GM23338 (cell line): ENCODE measurements around the gene MYO3B. TPM values are rescaled to one million over a fixed set of nuclear protein-coding genes. Genes with fewer than 3 reads are reported as not detected.

Experiments used
- ATAC-seq: fragments of 200-7000 bp; cut with Tn5 transposase; 3 replicates; pipeline ENCODE4 v1.9.1; 2020
- DNase-seq: peaks from one replicate; pipeline ENCODE4 v3.0.0-alpha.2; 2015; ENCODE audit warnings: low spot score
- H2AFZ ChIP-seq: fragments of 200-600 bp; sonication (generic); 2 replicates; pipeline ENCODE4 v1.8.0; 2016; ENCODE audit warnings: antibody characterized with exemption, mild to moderate bottlenecking, moderate library complexity
- H3F3A ChIP-seq: fragments of 200-600 bp; sonication (generic); replicated peaks from 2 replicates; pipeline ENCODE4 v1.8.0; 2017; ENCODE audit warnings: antibody characterized with exemption, mixed run types, low read depth
- H3K27ac ChIP-seq: fragments of 200-600 bp; sonication (generic); 2 replicates; pipeline ENCODE4 v1.6.1; 2016; ENCODE audit warnings: low read depth
- H3K27me3 ChIP-seq: fragments of 200-600 bp; sonication (generic); 2 replicates; pipeline ENCODE4 v1.8.0; 2016; ENCODE audit warnings: mild to moderate bottlenecking, mixed run types, moderate library complexity; ENCODE audit not compliant: insufficient read depth
- H3K36me3 ChIP-seq: fragments of 200-600 bp; sonication (generic); 2 replicates; pipeline ENCODE4 v1.8.0; 2016; ENCODE audit warnings: mild to moderate bottlenecking; ENCODE audit not compliant: insufficient read depth
- H3K4me1 ChIP-seq: fragments of 200-600 bp; sonication (generic); 2 replicates; pipeline ENCODE4 v1.8.0; 2016; ENCODE audit warnings: mild to moderate bottlenecking, moderate library complexity; ENCODE audit not compliant: insufficient read depth
- H3K4me2 ChIP-seq: fragments of 200-600 bp; sonication (generic); 2 replicates; pipeline ENCODE4 v1.7.1; 2017; ENCODE audit warnings: mixed run types
- H3K4me3 ChIP-seq: fragments of 200-600 bp; sonication (generic); 2 replicates; pipeline ENCODE4 v1.6.1; 2016; ENCODE audit warnings: mixed run types
- H3K79me2 ChIP-seq: fragments of 200-600 bp; sonication (generic); replicated peaks from 2 replicates; pipeline ENCODE4 v1.8.0; 2017; ENCODE audit warnings: mild to moderate bottlenecking; ENCODE audit not compliant: insufficient read depth
- H3K9me2 ChIP-seq: fragments of 200-600 bp; sonication (generic); 2 replicates; pipeline ENCODE4 v1.8.0; 2017; ENCODE audit not compliant: insufficient read depth
- H4K20me1 ChIP-seq: fragments of 200-600 bp; sonication (generic); replicated peaks from 2 replicates; pipeline ENCODE4 v1.8.0; 2017; ENCODE audit warnings: mild to moderate bottlenecking; ENCODE audit not compliant: insufficient read depth
- H3K27ac Mint-ChIP-seq: 2 replicates; pipeline ENCODE4 v1.8.0; 2020; ENCODE audit warnings: inconsistent platforms, mild to moderate bottlenecking, moderate library complexity, mixed read lengths
- H3K27me3 Mint-ChIP-seq: 3 replicates; pipeline ENCODE4 v1.8.0; 2022; ENCODE audit warnings: low read depth, mild to moderate bottlenecking, moderate library complexity, mixed read lengths, inconsistent platforms; ENCODE audit not compliant: insufficient read depth, poor library complexity
- H3K36me3 Mint-ChIP-seq: 3 replicates; pipeline ENCODE4 v1.8.0; 2021; ENCODE audit warnings: low read depth, mild to moderate bottlenecking, inconsistent platforms, moderate library complexity, mixed read lengths
- H3K4me1 Mint-ChIP-seq: 3 replicates; pipeline ENCODE4 v1.8.0; 2020; ENCODE audit warnings: mild to moderate bottlenecking, inconsistent platforms, mixed read lengths
- H3K4me3 Mint-ChIP-seq: 3 replicates; pipeline ENCODE4 v1.8.0; 2021; ENCODE audit warnings: moderate library complexity, mild to moderate bottlenecking, inconsistent platforms, mixed read lengths
- H3K9me3 Mint-ChIP-seq: 3 replicates; pipeline ENCODE4 v1.8.0; 2020; ENCODE audit warnings: moderate library complexity, mild to moderate bottlenecking, inconsistent platforms, mixed read lengths
- CREB1 ChIP-seq: fragments of 250-450 bp; sonication (Bioruptor Pico); IDR thresholded peaks from 2 replicates; pipeline ENCODE4 v1.5.0; 2020; ENCODE audit warnings: low read depth, mild to moderate bottlenecking, moderate library complexity
- CTCF ChIP-seq, 2 experiments: fragments of 200-600 bp in 1 of 2; sonication (generic) in 1 of 2; conservative IDR thresholded peaks; 2 replicates each; pipeline versions ENCODE4 v1.5.1 to v1.6.1; 2016 to 2017; ENCODE audit warnings: antibody characterized with exemption in 2 of 2, low read depth in 2 of 2, mild to moderate bottlenecking in 2 of 2, moderate library complexity in 1 of 2
- ETS1 ChIP-seq: IDR thresholded peaks from 2 replicates; pipeline ENCODE4 v1.6.1; 2016; ENCODE audit warnings: antibody characterized with exemption
- EZH2 ChIP-seq: fragments of 200-600 bp; sonication (generic); IDR thresholded peaks from one replicate; pipeline ENCODE4 v1.8.0; 2017; ENCODE audit warnings: antibody characterized with exemption, mild to moderate bottlenecking, low read depth; ENCODE audit not compliant: unreplicated experiment
- EZH2phosphoT487 ChIP-seq: fragments of 200-600 bp; sonication (generic); IDR thresholded peaks from one replicate; pipeline ENCODE4 v1.8.1; 2018; ENCODE audit warnings: antibody characterized with exemption; ENCODE audit not compliant: unreplicated experiment
- JUNB ChIP-seq: IDR thresholded peaks from one replicate; pipeline ENCODE4 v1.6.1; 2016; ENCODE audit warnings: antibody characterized with exemption; ENCODE audit not compliant: unreplicated experiment
- NANOG ChIP-seq: IDR thresholded peaks from 2 replicates; pipeline ENCODE4 v1.6.1; 2016; ENCODE audit warnings: antibody characterized with exemption, borderline replicate concordance
- POLR2AphosphoS5 ChIP-seq: IDR thresholded peaks from 2 replicates; pipeline ENCODE4 v1.6.1; 2016; ENCODE audit warnings: antibody characterized with exemption, low read depth
- REST ChIP-seq: IDR thresholded peaks from one replicate; pipeline ENCODE4 v1.6.1; 2018; ENCODE audit warnings: antibody characterized with exemption; ENCODE audit not compliant: unreplicated experiment
- STAT1 ChIP-seq: IDR thresholded peaks from one replicate; pipeline ENCODE4 v1.6.1; 2016; ENCODE audit warnings: antibody characterized with exemption; ENCODE audit not compliant: unreplicated experiment
- ZNF331 ChIP-seq: fragments of 250-450 bp; sonication (Bioruptor Pico); IDR thresholded peaks from 2 replicates; pipeline ENCODE4 v1.5.0; 2020; ENCODE audit warnings: low read depth, mild to moderate bottlenecking, moderate library complexity
- ZNF462 ChIP-seq: fragments of 250-450 bp; sonication (Bioruptor Pico); IDR thresholded peaks from 2 replicates; pipeline ENCODE4 v1.5.0; 2020; ENCODE audit warnings: mild to moderate bottlenecking, moderate library complexity
- polyA plus RNA-seq: library from polyadenylated mRNA; unstranded; fragments of >200 nt; fragmentation: Nextera tagmentation; extraction: Ambion mirVana; gene quantifications from 2 replicates; pipeline ENCODE4 v1.2.1, GENCODE V29; 2016
- total RNA-seq: library from RNA; depleted of rRNA; stranded (reverse); fragments of >200 nt; shearing (Covaris generic); gene quantifications from 2 replicates; pipeline ENCODE4 v1.2.3, GENCODE V29; 2014

The MYO3B gene
- total and polyA plus RNA-seq, 2 experiments from 2014 or later, result 0.42 TPM; not detected in 1

- TF ChIP-seq CTCF (conservative IDR thresholded peaks at IDR 0.05; ENCODE audit: low read depth in 2 of 2) (no peak), CREB1 (CRISPR knock-in tag) (no peak), EZH2 (no peak), JUNB (no peak)
These were observed 63.8 kb downstream of the MYO3B start (continued) for GRCh38 chr2:170241756-170242155.

GRCh38 chr2:170243118-170243837, 65.3 kb downstream of the MYO3B start:
- H3K4me1 Mint-ChIP-seq, result peaks cover 3% of the 10 kb centered on the region; the same call in 2 of the 3 replicates
- H2AFZ ChIP-seq, result no peak overlapping the region
- H3K36me3 ChIP-seq, result no peaks in the 10 kb centered on the region
- H3K9me3 Mint-ChIP-seq, result no peaks in the 10 kb centered on the region
- no peak for DNase-seq
- H3K27ac Mint-ChIP-seq, result no peak overlapping the region
- no peak for ATAC-seq
- no peak overlapping the region for H3K27ac ChIP-seq
- no peak overlapping the region for H3K4me3 ChIP-seq
- peaks cover 2% of the 10 kb centered on the region for H3K27me3 Mint-ChIP-seq
- H3K36me3 Mint-ChIP-seq, result no peaks in the 10 kb centered on the region
- no peaks in the 10 kb centered on the region for H3K79me2 ChIP-seq
- H3F3A ChIP-seq, result no peaks in the 10 kb centered on the region
- H3K27me3 ChIP-seq, result no peaks in the 10 kb centered on the region
- H3K4me3 Mint-ChIP-seq, result no peak overlapping the region
- 0 out of 2 replicates have a peak, but pooled peaks cover 3% of the 10 kb centered on the region for H3K9me2 ChIP-seq
- TF ChIP-seq ZNF462 (CRISPR knock-in tag) (no peak), NANOG (no peak), STAT1 (no peak), ZNF331 (no peak), EZH2 (no peak), REST (no peak), ETS1 (no peak), POLR2AphosphoS5 (no peak), EZH2phosphoT487 (no peak)
- no peaks in the 10 kb centered on the region for H4K20me1 ChIP-seq
- no peak overlapping the region for H3K4me2 ChIP-seq
- H3K4me1 ChIP-seq, result peaks cover 4% of the 10 kb centered on the region; the same call in 1 of the 2 replicates
